Heart left ventricle (tissue), 13 donors: Measurements from ENCODE around the gene CDK5R2.

Experiments
- CTCF ChIP-seq, 12 donors: fragments of 200-600 bp; sonication (generic) in 4 of 12; IDR thresholded peaks; one replicate each; pipeline versions ENCODE4 v1.5.0 to v1.8.0; 2018 to 2022; ENCODE audit warnings: antibody characterized with exemption in 12 of 12, mild to moderate bottlenecking in 5 of 12
- POLR2A ChIP-seq, 2 donors: fragments of 450-650 bp; IDR thresholded peaks; one replicate each; pipeline ENCODE4 v1.6.1; 2017; ENCODE audit warnings: antibody characterized with exemption in 2 of 2, mild to moderate bottlenecking in 2 of 2, moderate library complexity in 2 of 2
- donor health status: ischemic (EF 13 %, LVEDD 7.1; RV severe dilation, severe dysfunction).
- donor health status: DM: no; HTN: yes; CAD: no.
- donor health status: DM: no; HTN: no; CAD: no.
- donor health status: ischemic (EF 25% LVEDD 6.9; RV normal size, moderate dysfunction).
- donor health status: ischemic (EF 25% LVEDD 5.7; RV mildly dilated, moderate dysfunction).
- donor health status: ischemic (EF 35%, LVEDD 5.7; RV mildly dilated, moderate dysfunction).
- donor health status: nonischemic (EF 11% LVEDD 7.7; RV severe dilation, severe dysfunction).
- donor health status: DM: yes; HTN: yes; CAD: no.
- donor health status: PGD.
- donor health status: ischemic (EF 29% LVEDD 5.4; RV normal size, mild dysfunction).
- donor health status: nonischemic (EF 23%, LVEDD 6.1; RV moderate dilation, normal function).

- TF ChIP-seq CTCF (IDR thresholded peaks at IDR 0.05), result no peak
- TF ChIP-seq POLR2A (IDR thresholded peaks at IDR 0.05), result no peak
Measured at GRCh38 chr2:218992703-218993344, 33.4 kb downstream of the CDK5R2 start.
